BLaER1 treated with 17β-estradiol and CSF1 and Interleukin-3, amounts not matched to agents 10 nM and 100 nM (cell line): ENCODE measurements around the gene KCNH3.

Source experiments
- H3K27ac ChIP-seq, 11 experiments: shearing (Covaris generic); formaldehyde crosslinking; 2 replicates each; pipeline ENCODE4 v1.8.1; 2022
- H3K27me3 ChIP-seq, 11 experiments: shearing (Covaris generic); formaldehyde crosslinking; 2 replicates each; pipeline ENCODE4 v1.8.1; 2022
- H3K36me3 ChIP-seq, 11 experiments: shearing (Covaris generic); formaldehyde crosslinking; 2 replicates each; pipeline ENCODE4 v1.8.1; 2022
- H3K4me1 ChIP-seq, 10 experiments: shearing (Covaris generic); formaldehyde crosslinking; 2 replicates each; pipeline ENCODE4 v1.8.1; 2022
- H3K4me2 ChIP-seq, 11 experiments: shearing (Covaris generic); formaldehyde crosslinking; 2 replicates each; pipeline ENCODE4 v1.8.1; 2022
- H3K4me3 ChIP-seq, 10 experiments: shearing (Covaris generic); formaldehyde crosslinking; 2 replicates each; pipeline ENCODE4 v1.8.1; 2022
- H3K9ac ChIP-seq, 11 experiments: shearing (Covaris generic); formaldehyde crosslinking; 2 replicates each; pipeline ENCODE4 v1.8.1; 2022
- H3K9me3 ChIP-seq, 11 experiments: shearing (Covaris generic); formaldehyde crosslinking; replicated peaks in 1 of 11; 2 replicates each; pipeline ENCODE4 v1.8.1; 2022
- H4K20me1 ChIP-seq, 11 experiments: shearing (Covaris generic); formaldehyde crosslinking; 2 replicates each; pipeline ENCODE4 v1.8.1; 2022
- Cebpa-rat ChIP-seq, 11 experiments: shearing (Covaris generic); IDR thresholded peaks; 2 replicates each; pipeline ENCODE4 v1.8.1; 2022

Gene KCNH3

DNA sequence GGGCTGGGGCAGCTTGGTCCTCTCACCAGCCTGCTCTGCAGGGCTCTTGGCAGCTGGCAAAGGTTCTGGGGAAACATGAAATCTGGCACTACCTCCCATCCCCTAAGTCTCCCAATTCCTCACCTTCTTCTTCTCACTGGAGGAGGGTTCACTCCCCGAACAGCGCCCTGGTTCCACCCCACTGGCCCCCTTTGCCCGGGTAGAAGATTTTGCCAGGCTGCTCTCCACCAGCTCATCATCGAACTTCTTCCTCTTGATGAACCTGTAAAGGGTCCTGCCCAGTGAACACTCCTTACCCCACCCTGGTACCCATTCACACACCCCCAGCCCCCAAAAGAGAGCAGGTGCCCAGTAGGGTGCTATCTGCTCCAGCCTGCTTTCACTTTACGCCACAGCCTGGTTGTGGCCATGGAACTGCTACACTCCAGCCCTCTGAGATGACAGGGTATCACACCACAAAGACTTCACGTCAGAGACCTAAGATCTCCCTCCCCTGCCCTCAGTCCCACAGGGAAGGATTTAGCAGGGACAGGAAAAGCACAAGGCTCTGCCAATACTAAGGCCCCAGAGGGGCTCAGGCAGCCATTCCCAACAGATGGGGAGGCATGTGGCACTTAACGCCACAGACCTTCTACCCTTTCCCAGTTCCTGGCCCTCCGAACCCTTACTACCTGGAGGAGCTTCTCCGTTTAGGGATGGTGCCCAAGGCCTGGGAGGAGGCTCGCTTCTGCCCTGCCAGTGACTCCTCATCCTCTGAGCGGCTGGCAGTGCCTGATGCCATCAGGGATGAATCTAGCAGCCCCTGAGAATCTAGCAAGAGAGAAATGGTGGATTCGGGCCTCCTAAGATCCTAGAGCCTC is 26.8 kb downstream of the KCNH3 start:
- H3K36me3 ChIP-seq: peaks cover 42 to 58% (median 48%) of the 10 kb centered on the region in 11 experiments

DNA sequence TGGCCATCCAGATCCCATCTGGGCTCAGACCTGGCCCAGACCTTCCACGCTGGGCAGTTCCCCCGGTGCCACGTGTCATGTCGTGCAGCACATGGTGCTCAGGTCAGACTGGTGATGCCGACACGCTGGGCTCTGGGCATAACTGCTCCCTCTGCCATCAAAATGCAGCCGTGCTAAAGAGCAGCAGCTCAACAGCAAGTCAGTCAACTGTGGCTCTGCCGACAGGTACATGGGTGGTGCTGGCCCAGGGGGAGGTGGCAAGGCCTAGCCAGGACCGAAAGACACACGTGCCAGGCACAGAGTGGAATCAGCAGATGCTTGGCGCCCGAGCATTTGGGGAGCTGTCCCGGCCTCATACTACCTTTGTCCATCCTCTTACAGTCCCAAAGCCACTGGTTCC is 27.5 kb downstream of the KCNH3 start:
- H3K36me3 ChIP-seq: peaks cover 35 to 52% (median 41%) of the 10 kb centered on the region in 11 experiments
- no peak for TF ChIP-seq Cebpa-rat (IDR thresholded peaks at IDR 0.05)
- H4K20me1 ChIP-seq: peaks cover 0 to 47% (median 25%) of the 10 kb centered on the region in 11 experiments; a peak in 13 of 22 replicates
- H3K4me3 ChIP-seq: peak overlapping the region in 7 of 10 experiments; percentile 76 to 92 (median 84); a peak in 9 of 20 replicates
- H3K4me1 ChIP-seq: peaks cover 75 to 87% (median 81%) of the 10 kb centered on the region in 10 experiments
- H3K27me3 ChIP-seq: no peaks in the 10 kb centered on the region
- peak overlapping the region in 9 of 11 experiments; percentile 15 to 96 (median 92); a peak in 9 of 22 replicates for H3K9ac ChIP-seq
- H3K27ac ChIP-seq: no peak overlapping the region
- no peaks in the 10 kb centered on the region for H3K9me3 ChIP-seq
- H3K4me2 ChIP-seq: peak overlapping the region; percentile 94 to 100 (median 97)

More for the DNA sequence above, 26.8 kb downstream of the KCNH3 start:
- Histone ChIP-seq H3K9ac (peak overlapping the region in 9 of 11 experiments; percentile 9 to 49 (median 31); a peak in 10 of 22 replicates), H3K27me3 (no peaks in the 10 kb centered on the region), H3K4me2 (peak overlapping the region; percentile 66 to 100 (median 94)), H3K27ac (0 out of 22 replicates have a peak overlapping the region, but pooled peaks of 1 of the 11 experiments have one; percentile 1), H4K20me1 (peaks cover 0 to 54% (median 25%) of the 10 kb centered on the region in 11 experiments; a peak in 14 of 22 replicates), H3K4me3 (0 out of 20 replicates have a peak overlapping the region, but pooled peaks of 1 of the 10 experiments have one; percentile 2), H3K9me3 (no peaks in the 10 kb centered on the region), H3K4me1 (peaks cover 74 to 85% (median 77%) of the 10 kb centered on the region in 10 experiments)
- TF ChIP-seq Cebpa-rat (IDR thresholded peaks at IDR 0.05): no peak

DNA sequence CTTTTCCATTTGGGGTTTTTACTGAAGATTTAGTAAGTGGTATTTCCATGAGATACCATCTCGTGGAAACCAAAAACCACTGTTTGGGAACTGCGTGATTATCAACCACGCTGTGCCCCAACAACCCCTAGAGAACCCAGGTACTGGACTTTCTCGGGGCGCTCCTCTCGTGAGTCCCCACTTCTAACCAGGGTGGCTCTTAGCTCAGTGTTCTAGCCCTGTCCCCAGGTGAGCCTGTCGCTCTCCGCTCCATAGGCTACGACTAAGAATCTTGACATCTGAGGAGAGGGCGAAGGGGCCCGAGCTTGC is 28.4 kb downstream of the KCNH3 start:
- peaks cover 68 to 80% (median 77%) of the 10 kb centered on the region in 10 experiments for H3K4me1 ChIP-seq
- peak overlapping the region; percentile 86 to 97 (median 94) for H3K27ac ChIP-seq
- no peak for TF ChIP-seq Cebpa-rat (IDR thresholded peaks at IDR 0.05)

DNA sequence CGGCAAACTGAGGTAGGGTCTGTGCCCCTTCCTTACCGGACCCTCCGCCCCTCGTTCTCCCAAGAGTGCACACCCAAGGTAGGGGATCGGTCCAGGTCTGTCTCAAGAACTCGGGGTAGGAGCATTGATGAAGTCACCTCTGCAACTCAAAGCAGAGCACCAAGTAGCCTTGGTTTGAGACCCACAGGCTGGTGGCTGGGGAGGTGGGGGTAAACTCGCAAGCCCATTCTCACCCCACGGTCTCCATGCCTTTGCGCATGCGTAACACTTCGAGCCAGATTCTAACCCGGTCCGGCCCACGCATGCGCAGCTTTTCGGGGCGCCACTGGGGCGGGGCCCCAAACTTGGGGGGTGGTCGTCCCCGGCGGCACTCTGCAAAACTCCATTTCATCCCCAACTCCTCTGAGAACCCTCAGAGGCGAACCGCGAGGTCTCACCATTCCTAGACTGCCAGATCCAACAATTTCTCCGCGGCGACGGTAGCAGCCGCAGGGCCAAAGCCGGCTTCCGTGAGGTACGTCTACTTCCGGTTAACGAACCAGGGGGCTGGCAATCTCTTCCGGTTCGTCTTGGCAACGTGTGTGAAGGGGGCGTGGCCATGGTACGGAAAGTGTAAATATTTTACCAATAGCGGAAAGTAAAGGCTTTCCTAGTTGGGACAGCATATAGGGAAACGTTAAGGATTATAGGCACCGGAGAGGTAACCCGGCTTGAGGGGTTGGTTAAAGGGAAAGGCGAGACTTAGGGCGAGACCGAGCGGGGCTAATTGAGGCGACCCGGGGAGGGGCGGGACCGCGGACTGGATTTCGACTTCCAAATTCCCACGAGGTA is 29.0 kb downstream of the KCNH3 start, which contains the start of gene MCRS1:
MCRS1 (minus strand) TSS at position 532 of the 831 bp plus-strand sequence. CDS start 1,411 bp downstream, outside the sequence.
- peaks cover 20 to 51% (median 34%) of the 10 kb centered on the region in 11 experiments for H3K36me3 ChIP-seq

More for the DNA sequence above, 28.4 kb downstream of the KCNH3 start:
- peaks cover 26 to 51% (median 40%) of the 10 kb centered on the region in 11 experiments for H3K36me3 ChIP-seq
- H3K4me3 ChIP-seq: peak overlapping the region; percentile 76 to 92 (median 84)
- H3K27me3 ChIP-seq: no peaks in the 10 kb centered on the region
- H3K9me3 ChIP-seq: no peaks in the 10 kb centered on the region
- H4K20me1 ChIP-seq: peaks cover 0 to 48% (median 23%) of the 10 kb centered on the region in 11 experiments; a peak in 13 of 22 replicates
- peak overlapping the region; percentile 94 to 100 (median 97) for H3K4me2 ChIP-seq
- H3K9ac ChIP-seq: peak overlapping the region; percentile 85 to 96 (median 93)

DNA sequence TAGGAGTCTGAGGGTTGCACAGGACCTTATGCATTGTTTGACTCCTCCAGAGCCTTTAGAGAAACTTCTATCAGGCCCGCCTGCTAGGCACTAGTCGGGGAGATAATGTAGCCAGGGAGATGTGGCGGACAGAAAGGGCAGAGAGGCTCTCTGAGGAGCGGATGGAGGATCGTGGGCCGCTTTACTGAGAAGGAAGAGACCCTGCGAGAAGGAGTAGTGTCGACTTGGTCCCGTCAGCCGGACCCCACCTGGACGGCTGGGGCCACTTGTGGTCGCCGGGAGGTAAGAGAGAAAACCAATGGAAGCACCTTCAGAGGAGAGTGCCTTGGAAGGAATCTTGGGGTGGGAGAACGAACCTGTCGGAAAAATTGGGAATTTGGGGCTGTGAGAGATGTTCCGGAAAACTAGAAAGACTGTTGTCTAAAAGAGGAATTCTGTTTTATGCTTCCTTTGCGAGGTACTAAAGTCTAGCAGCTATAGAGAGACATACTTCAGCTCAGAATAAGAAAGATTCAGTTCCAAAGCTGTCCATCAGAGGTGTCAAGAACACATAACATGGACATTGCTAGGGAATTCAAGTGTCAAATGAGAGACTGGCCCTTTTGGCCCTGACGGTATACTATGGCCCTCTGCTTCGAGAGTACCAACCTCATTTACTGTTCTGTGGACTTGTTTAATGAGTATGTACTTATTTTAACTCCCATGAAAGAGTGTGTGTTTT is 29.8 kb downstream of the KCNH3 start:
- H3K9ac ChIP-seq: peak overlapping the region; percentile 85 to 96 (median 93)
- no peaks in the 10 kb centered on the region for H3K9me3 ChIP-seq
- no peaks in the 10 kb centered on the region for H3K27me3 ChIP-seq
- H4K20me1 ChIP-seq: peaks cover 0 to 47% (median 15%) of the 10 kb centered on the region in 11 experiments; a peak in 13 of 22 replicates
- H3K4me1 ChIP-seq: peaks cover 54 to 67% (median 63%) of the 10 kb centered on the region in 10 experiments
- peaks cover 15 to 51% (median 34%) of the 10 kb centered on the region in 11 experiments for H3K36me3 ChIP-seq
- H3K4me2 ChIP-seq: peak overlapping the region; percentile 67 to 100 (median 96)
- TF ChIP-seq Cebpa-rat (IDR thresholded peaks at IDR 0.05): no peak
- peak overlapping the region; percentile 76 to 92 (median 84) for H3K4me3 ChIP-seq
- peak overlapping the region in 10 of 11 experiments; percentile 86 to 97 (median 94); a peak in 20 of 22 replicates for H3K27ac ChIP-seq

More for the DNA sequence above, 29.0 kb downstream of the KCNH3 start, which contains the start of gene MCRS1:
- H3K4me3 ChIP-seq: peak within 1 kb of the TSS; percentile 76 to 92 (median 84)
- no peaks in the 10 kb centered on the region for H3K27me3 ChIP-seq
- peak within 1 kb of the TSS; percentile 85 to 96 (median 93) for H3K9ac ChIP-seq
- peaks cover 0 to 53% (median 23%) of the 10 kb centered on the region in 11 experiments; a peak in 13 of 22 replicates for H4K20me1 ChIP-seq
- H3K27ac ChIP-seq: peak within 1 kb of the TSS; percentile 86 to 97 (median 94)
- H3K4me2 ChIP-seq: peak within 1 kb of the TSS; percentile 94 to 100 (median 97)
- H3K4me1 ChIP-seq: peaks cover 62 to 75% (median 71%) of the 10 kb centered on the region in 10 experiments
- H3K9me3 ChIP-seq: no peaks in the 10 kb centered on the region
- no peak for TF ChIP-seq Cebpa-rat (IDR thresholded peaks at IDR 0.05)

DNA sequence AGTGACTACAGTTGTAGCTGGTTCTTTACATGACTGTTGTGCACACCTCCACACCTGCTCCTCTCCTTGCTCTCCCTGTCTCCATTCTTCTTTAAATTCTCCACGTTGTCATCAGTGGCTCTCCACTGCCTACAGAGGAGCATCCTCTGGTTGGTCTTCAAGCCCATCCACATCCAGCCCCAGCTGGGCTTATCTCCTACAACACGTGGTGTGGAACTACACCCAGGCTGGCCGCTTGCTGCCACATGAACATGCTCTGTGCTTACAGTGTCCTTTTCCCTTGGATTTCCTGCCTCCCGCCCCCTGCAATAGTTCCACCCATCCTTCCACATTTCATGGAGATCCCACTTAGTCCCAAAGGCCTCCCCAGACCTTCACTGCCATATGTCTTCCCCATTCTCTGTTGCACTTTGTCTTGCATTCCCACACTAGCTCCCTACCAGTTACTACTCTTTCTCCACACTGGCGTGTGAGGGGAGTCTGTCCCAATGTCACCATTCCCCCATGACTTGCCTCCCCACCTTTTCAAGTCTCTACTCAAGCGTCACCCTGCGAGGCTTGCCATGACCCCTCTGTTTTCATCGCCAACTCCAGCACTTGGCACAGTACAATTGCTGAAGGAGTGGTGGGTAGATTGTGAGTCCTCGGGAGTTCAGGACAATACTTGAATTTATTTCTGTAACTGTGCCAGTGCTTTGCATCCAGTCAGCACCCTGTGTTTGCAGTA is 38.9 kb downstream of the KCNH3 start:
- H3K27me3 ChIP-seq: no peaks in the 10 kb centered on the region
- H3K9me3 ChIP-seq: no peaks in the 10 kb centered on the region
- H3K4me2 ChIP-seq: no peak overlapping the region
- no peak for TF ChIP-seq Cebpa-rat (IDR thresholded peaks at IDR 0.05)
- peaks cover 5 to 54% (median 40%) of the 10 kb centered on the region in 11 experiments; a peak in 20 of 22 replicates for H3K36me3 ChIP-seq
- no peak overlapping the region for H3K4me3 ChIP-seq
- peaks cover 0 to 60% (median 36%) of the 10 kb centered on the region in 11 experiments; a peak in 19 of 22 replicates for H4K20me1 ChIP-seq
- H3K9ac ChIP-seq: no peak overlapping the region
- H3K4me1 ChIP-seq: peaks cover 4 to 25% (median 19%) of the 10 kb centered on the region in 10 experiments; a peak in 18 of 20 replicates
- H3K27ac ChIP-seq: no peak overlapping the region

DNA sequence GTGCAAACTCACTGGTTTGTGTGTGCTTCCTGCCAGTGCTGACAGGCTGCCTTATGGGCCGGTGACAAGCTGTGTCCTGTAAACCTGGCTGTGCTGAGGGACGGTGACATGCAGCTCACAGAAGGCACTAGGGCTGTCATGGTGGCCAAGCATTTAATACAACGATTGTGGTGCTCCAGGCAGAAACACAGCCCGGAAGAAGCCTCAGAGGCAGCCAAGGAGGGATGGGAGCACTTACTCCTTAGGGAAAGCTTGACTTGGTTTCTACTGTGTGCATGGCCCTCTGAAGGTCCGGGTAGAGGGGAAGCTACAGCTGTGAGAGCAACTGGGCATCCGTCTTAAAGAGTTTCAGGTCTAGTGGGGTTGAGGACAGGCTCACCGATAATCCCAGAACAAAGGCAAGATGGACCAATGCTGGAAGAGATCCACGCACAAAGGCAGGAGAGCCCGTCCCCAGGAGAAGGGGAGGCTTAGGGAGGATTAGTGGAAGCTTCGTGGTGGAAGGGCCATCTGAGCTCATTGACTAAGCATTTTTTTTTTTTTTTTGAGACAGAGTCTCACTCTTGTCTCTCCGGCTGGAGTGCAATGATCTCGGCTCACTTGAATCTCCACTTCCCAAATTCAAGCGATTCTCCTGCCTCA is 39.8 kb downstream of the KCNH3 start:
- no peak overlapping the region for H3K4me3 ChIP-seq
- H3K27me3 ChIP-seq: no peaks in the 10 kb centered on the region
- H3K36me3 ChIP-seq: peaks cover 2 to 49% (median 33%) of the 10 kb centered on the region in 11 experiments; a peak in 20 of 22 replicates
- peaks cover 4 to 30% (median 24%) of the 10 kb centered on the region in 10 experiments; a peak in 18 of 20 replicates for H3K4me1 ChIP-seq
- no peak overlapping the region for H3K4me2 ChIP-seq
- peaks cover 0 to 60% (median 36%) of the 10 kb centered on the region in 11 experiments; a peak in 19 of 22 replicates for H4K20me1 ChIP-seq
- H3K27ac ChIP-seq: no peak overlapping the region
- TF ChIP-seq Cebpa-rat (IDR thresholded peaks at IDR 0.05): no peak
- no peak overlapping the region for H3K9ac ChIP-seq
- no peaks in the 10 kb centered on the region for H3K9me3 ChIP-seq
